ENCODE data around the gene PALM3.

- TF ChIP-seq CTCF (IDR thresholded peaks at IDR 0.05; ENCODE audit: insufficient read depth, low read length, poor library complexity, severe bottlenecking) (no peak), EZH2phosphoT487 (conservative IDR thresholded peaks at IDR 0.05; ENCODE audit: low read length) (no peak)
Measured at GRCh38 chr19:14035706-14036105, 26.2 kb downstream of the PALM3 start.
